ENCODE results near the gene RHOB. TPM values are rescaled to one million over a fixed set of nuclear protein-coding genes. Genes with fewer than 3 reads are reported as not detected.

Gene RHOB
- total RNA-seq, 1 donor from 2014 or later = 193 TPM

GRCh38 chr2:20486571-20486970, 39.7 kb downstream of the RHOB start:
- no peaks in the 10 kb centered on the region for H3K36me3 ChIP-seq
- no peak overlapping the region for H3K4me3 ChIP-seq
- no peak for TF ChIP-seq CTCF (IDR thresholded peaks at IDR 0.05; ENCODE audit: borderline replicate concordance)
- no peaks in the 10 kb centered on the region for H3K9me3 ChIP-seq (replicated peaks)
- H3K4me1 ChIP-seq = peaks cover 20% of the 10 kb centered on the region
- H3K27me3 ChIP-seq (ENCODE audit: low read depth) = no peaks in the 10 kb centered on the region
- no peak for DNase-seq
- H3K27ac ChIP-seq (replicated peaks) = no peak overlapping the region
- intact Hi-C loops (cut with micrococcal nuclease) = no loop called here

- TF ChIP-seq CTCF (IDR thresholded peaks at IDR 0.05; ENCODE audit: borderline replicate concordance) = no peak
- Histone ChIP-seq H3K4me3 (no peak overlapping the region), H3K27ac (replicated peaks) (no peak overlapping the region), H3K27me3 (ENCODE audit: low read depth) (no peaks in the 10 kb centered on the region), H3K36me3 (no peaks in the 10 kb centered on the region), H3K4me1 (peaks cover 25% of the 10 kb centered on the region), H3K9me3 (replicated peaks) (no peaks in the 10 kb centered on the region)
- intact Hi-C loops (cut with micrococcal nuclease) = no loop called here
- DNase-seq = no peak
Measured at GRCh38 chr2:20487030-20487391, 40.1 kb downstream of the RHOB start.

- no peak overlapping the region for H3K27ac ChIP-seq (replicated peaks)
- intact Hi-C loops (cut with micrococcal nuclease) = no loop called here
Measured at GRCh38 chr2:20487392-20488174, 40.7 kb downstream of the RHOB start.

GRCh38 chr2:20488201-20488641, 41.3 kb downstream of the RHOB start:
- no peak for TF ChIP-seq CTCF (IDR thresholded peaks at IDR 0.05; ENCODE audit: borderline replicate concordance)
- Histone ChIP-seq H3K9me3 (replicated peaks) (no peaks in the 10 kb centered on the region), H3K4me3 (no peak overlapping the region), H3K27ac (replicated peaks) (peak overlapping the region; percentile 18), H3K4me1 (peaks cover 22% of the 10 kb centered on the region), H3K36me3 (no peaks in the 10 kb centered on the region), H3K27me3 (ENCODE audit: low read depth) (no peaks in the 10 kb centered on the region)
- no peak for DNase-seq
- intact Hi-C loops (cut with micrococcal nuclease) = no loop called here

More at GRCh38 chr2:20487392-20488174, 40.7 kb downstream of the RHOB start:
- no peak for TF ChIP-seq CTCF (IDR thresholded peaks at IDR 0.05; ENCODE audit: borderline replicate concordance)
- Histone ChIP-seq H3K9me3 (replicated peaks) (no peaks in the 10 kb centered on the region), H3K4me3 (no peak overlapping the region), H3K4me1 (peaks cover 24% of the 10 kb centered on the region), H3K36me3 (no peaks in the 10 kb centered on the region), H3K27me3 (ENCODE audit: low read depth) (no peaks in the 10 kb centered on the region)
- no peak for DNase-seq

GRCh38 chr2:20488782-20489181, 41.9 kb downstream of the RHOB start:
- Histone ChIP-seq H3K36me3 (no peaks in the 10 kb centered on the region), H3K4me3 (no peak overlapping the region), H3K4me1 (peaks cover 22% of the 10 kb centered on the region), H3K27me3 (ENCODE audit: low read depth) (no peaks in the 10 kb centered on the region), H3K9me3 (replicated peaks) (no peaks in the 10 kb centered on the region), H3K27ac (replicated peaks) (peak overlapping the region; percentile 18)
- no peak for TF ChIP-seq CTCF (IDR thresholded peaks at IDR 0.05; ENCODE audit: borderline replicate concordance)
- DNase-seq = no peak
- intact Hi-C loops (cut with micrococcal nuclease) = no loop called here
